OCI-LY3 (cell line): ENCODE data around the gene P2RX6.
A peak's percentile ranks its signal among the peaks of the same experiment; 100 is the strongest.
"Not testable (repeated sequence)": the region's sequence is repeated elsewhere in the genome, so short reads cannot be mapped to it uniquely, and the experiment has no call there.

Experiments used
- H2AFZ ChIP-seq: fragments of 200-600, 300-600 bp; shearing (Covaris generic); 2 replicates; pipeline ENCODE4 v1.6.0; 2014; ENCODE audit warnings: antibody characterized with exemption, low read depth, low read length
- H3K27ac ChIP-seq: fragments of 200-600, 300-600 bp; sonication (generic); 2 replicates; pipeline ENCODE4 v1.5.1; 2014; ENCODE audit warnings: mild to moderate bottlenecking, low read length, moderate library complexity, mixed read lengths
- H3K27me3 ChIP-seq: fragments of 200-600, 300-600 bp; sonication (generic); 2 replicates; pipeline ENCODE4 v1.6.1; 2014; ENCODE audit warnings: low read depth, low read length, mixed read lengths
- H3K36me3 ChIP-seq: fragments of 200-600, 300-600 bp; sonication (generic); replicated peaks from 2 replicates; pipeline ENCODE3; 2014; ENCODE audit warnings: low read depth, low read length, mixed read lengths
- H3K4me1 ChIP-seq: fragments of 300-600, 200-600 bp; sonication (generic); 2 replicates; pipeline ENCODE4 v1.6.1; 2014; ENCODE audit warnings: low read length, mixed read lengths
- H3K4me2 ChIP-seq: fragments of 200-600, 300-600 bp; sonication (generic); 2 replicates; pipeline ENCODE4 v1.6.1; 2014; ENCODE audit warnings: low read length, mixed read lengths
- H3K4me3 ChIP-seq: fragments of 300-600, 200-600 bp; sonication (generic); 2 replicates; pipeline ENCODE4 v1.5.1; 2014; ENCODE audit warnings: antibody characterized with exemption, mild to moderate bottlenecking, low read length, moderate library complexity
- H3K79me2 ChIP-seq: fragments of 300-600, 200-600 bp; shearing (Covaris generic); 2 replicates; pipeline ENCODE4 v1.6.1; 2014; ENCODE audit warnings: mild to moderate bottlenecking, low read length, mixed read lengths
- H3K9ac ChIP-seq: fragments of 300-600, 200-600 bp; shearing (Covaris generic); 2 replicates; pipeline ENCODE4 v1.6.0; 2014; ENCODE audit warnings: mild to moderate bottlenecking, low read length, moderate library complexity
- H3K9me3 ChIP-seq: fragments of 200-600, 300-600 bp; shearing (Covaris generic); 2 replicates; pipeline ENCODE4 v1.6.1; 2014; ENCODE audit warnings: low read length, mixed read lengths; ENCODE audit not compliant: insufficient read depth
- H4K20me1 ChIP-seq: fragments of 200-600, 300-600 bp; sonication (generic); 2 replicates; pipeline ENCODE4 v1.6.1; 2016; ENCODE audit warnings: low read length, mixed read lengths; ENCODE audit not compliant: insufficient read depth
- CTCF ChIP-seq: fragments of 200-600, 300-600 bp; sonication (generic); IDR thresholded peaks from 2 replicates; pipeline ENCODE4 v1.5.1; 2014; ENCODE audit warnings: antibody characterized with exemption, low read length, low read depth
- EZH2phosphoT487 ChIP-seq: fragments of 200-600 bp; shearing (Covaris generic); IDR thresholded peaks from 2 replicates; pipeline ENCODE4 v1.6.1; 2018; ENCODE audit warnings: antibody characterized with exemption, mixed run types, low read depth

P2RX6 gene

DNA sequence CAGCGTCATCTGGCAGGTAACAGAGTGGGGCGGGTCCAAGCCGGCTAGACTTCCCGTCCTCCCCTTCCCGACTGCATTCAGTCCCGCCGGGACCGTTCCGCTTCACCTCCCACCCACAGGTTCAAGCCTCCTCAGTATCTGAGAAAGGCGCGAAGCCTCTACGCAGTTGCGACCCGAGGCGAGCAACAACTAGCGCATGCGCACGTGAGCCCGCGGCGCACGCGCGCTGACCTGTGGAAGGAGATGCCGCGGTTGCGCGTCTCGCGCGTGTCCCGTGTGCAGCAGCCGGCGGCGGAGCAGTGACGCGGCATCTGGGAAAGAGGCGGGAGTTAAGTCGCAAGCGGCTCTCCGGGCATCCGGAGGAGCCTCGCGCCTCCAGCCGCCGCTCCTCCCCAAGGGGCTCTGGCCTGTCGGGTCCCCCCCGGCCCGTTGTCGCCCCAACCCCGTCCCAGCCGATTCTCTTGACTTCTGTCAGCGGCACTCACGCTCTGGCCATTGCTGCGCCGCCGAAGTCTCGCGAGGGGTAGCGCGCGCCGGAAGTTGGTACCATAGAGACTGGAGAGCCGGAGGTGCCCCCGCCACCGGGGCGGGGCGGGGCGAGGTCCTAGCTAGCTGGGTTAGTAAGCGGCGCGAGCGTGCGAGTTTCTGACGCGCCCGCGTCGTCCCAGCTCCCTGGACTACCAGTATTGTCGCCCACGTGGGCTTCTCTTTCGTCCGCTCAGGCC is 13.2 kb upstream of the P2RX6 start, which contains the start of gene THAP7:
Gene THAP7, minus strand, starts transcription at position 518 of the 725 bp plus-strand sequence. Its CDS starts 207 bp downstream, at position 311.
- Histone ChIP-seq H3K9ac (peak within 1 kb of the TSS; percentile 98), H3K36me3 (peaks cover 38% of the 10 kb centered on the region), H2AFZ (peak within 1 kb of the TSS; percentile 68; the same call in 1 of the 2 replicates), H3K27ac (peak within 1 kb of the TSS; percentile 94), H3K79me2 (peaks cover 35% of the 10 kb centered on the region), H3K4me2 (peak within 1 kb of the TSS; percentile 97), H3K4me1 (peaks cover 18% of the 10 kb centered on the region), H3K9me3 (no peaks in the 10 kb centered on the region), H3K27me3 (0 out of 2 replicates have a peak, but pooled peaks cover 3% of the 10 kb centered on the region), H4K20me1 (0 out of 2 replicates have a peak, but pooled peaks cover 3% of the 10 kb centered on the region), H3K4me3 (peak within 1 kb of the TSS; percentile 91)
- TF ChIP-seq CTCF (no peak), EZH2phosphoT487 (no peak)

- Histone ChIP-seq H3K9ac (no peak overlapping the region), H3K79me2 (peaks cover 35% of the 10 kb centered on the region), H4K20me1 (0 out of 2 replicates have a peak, but pooled peaks cover 3% of the 10 kb centered on the region), H3K4me3 (0 out of 2 replicates have a peak overlapping the region, but pooled peaks have one; percentile 91), H3K27me3 (peaks cover 12% of the 10 kb centered on the region), H3K27ac (no peak overlapping the region), H2AFZ (no peak overlapping the region), H3K9me3 (no peaks in the 10 kb centered on the region), H3K36me3 (peaks cover 21% of the 10 kb centered on the region), H3K4me1 (peaks cover 18% of the 10 kb centered on the region), H3K4me2 (peak overlapping the region; percentile 97; the same call in 1 of the 2 replicates)
- TF ChIP-seq EZH2phosphoT487 (no peak), CTCF (no peak)
These were observed 11.2 kb upstream of the P2RX6 start for GRCh38 chr22:21003782-21004181.

- not testable (repeated sequence) for H3K9ac ChIP-seq, H3K4me3 ChIP-seq, H3K36me3 ChIP-seq, H3K79me2 ChIP-seq, H3K4me1 ChIP-seq, H2AFZ ChIP-seq, H4K20me1 ChIP-seq, H3K4me2 ChIP-seq, H3K27ac ChIP-seq, H3K9me3 ChIP-seq
- peaks cover 12% of the 10 kb centered on the region for H3K27me3 ChIP-seq
These were observed 5.8 kb upstream of the P2RX6 start for GRCh38 chr22:21009208-21009607.

- H3K4me1 ChIP-seq: no peaks in the 10 kb centered on the region
- H3K27me3 ChIP-seq: peaks cover 12% of the 10 kb centered on the region
- no peak overlapping the region for H3K4me3 ChIP-seq
- H3K9ac ChIP-seq: no peak overlapping the region
- TF ChIP-seq CTCF (no peak), EZH2phosphoT487 (no peak)
- no peak overlapping the region for H3K27ac ChIP-seq
- 0 out of 2 replicates have a peak, but pooled peaks cover 6% of the 10 kb centered on the region for H4K20me1 ChIP-seq
- H3K9me3 ChIP-seq: no peaks in the 10 kb centered on the region
- no peak overlapping the region for H2AFZ ChIP-seq
- no peak overlapping the region for H3K4me2 ChIP-seq
- no peaks in the 10 kb centered on the region for H3K79me2 ChIP-seq
- no peaks in the 10 kb centered on the region for H3K36me3 ChIP-seq
These were observed 5.1 kb upstream of the P2RX6 start for GRCh38 chr22:21009638-21010425.
